Testis (tissue), 3 donors: Measurements from ENCODE around the gene VSIG10. TPM values are rescaled to one million over a fixed set of nuclear protein-coding genes. Genes with fewer than 3 reads are reported as not detected.
A peak's percentile ranks its signal among the peaks of the same experiment; 100 is the strongest.

Source experiments
- DNase-seq: peaks from one replicate; pipeline ENCODE4 v3.0.0-alpha.2; 2019
- H3K27ac ChIP-seq, 2 donors: fragments of 200-600 bp; sonication (generic); one replicate each; pipeline ENCODE4 v1.5.1; 2019
- H3K27me3 ChIP-seq: fragments of 200-600 bp; sonication (generic); one replicate; pipeline ENCODE4 v1.5.1; 2019
- H3K36me3 ChIP-seq: fragments of 200-600 bp; sonication (generic); one replicate; pipeline ENCODE4 v1.5.1; 2017; ENCODE audit warnings: low read depth; ENCODE audit errors: missing control alignments
- H3K4me1 ChIP-seq: fragments of 200-600 bp; sonication (generic); one replicate; pipeline ENCODE4 v1.5.1; 2019
- H3K4me3 ChIP-seq, 2 donors: fragments of 200-600 bp; sonication (generic); one replicate each; pipeline ENCODE4 v1.5.1; 2017 to 2019
- H3K9me3 ChIP-seq: fragments of 200-600 bp; sonication (generic); one replicate; pipeline ENCODE4 v1.5.1; 2017
- CTCF ChIP-seq, 3 experiments: fragments of 450-650 bp in 2 of 3; fragments of 200-600 bp in 1 of 3; sonication (generic) in 1 of 3; IDR thresholded peaks; one replicate each; pipeline ENCODE4 v1.5.1; 2016 to 2019; ENCODE audit warnings: antibody characterized with exemption in 3 of 3, mild to moderate bottlenecking in 2 of 3, moderate library complexity in 1 of 3
- POLR2A ChIP-seq: fragments of 450-650 bp; IDR thresholded peaks from one replicate; pipeline ENCODE4 v1.6.1; 2017; ENCODE audit warnings: antibody characterized with exemption, mild to moderate bottlenecking, moderate library complexity
- WGBS, 2 donors: methylation state at CpG; one replicate each; pipeline ENCODE4 v1.1.5; 2018; 5-methylcytosine and 5-hydroxymethylcytosine counted together
- intact Hi-C: fragments of 100-400 bp; cut with DNase I; formaldehyde crosslinking; loops from one replicate; pipeline ENCODE4 v1.15.1; 2023; ENCODE audit warnings: low total_unique reads
- polyA plus RNA-seq: library from polyadenylated mRNA; stranded (reverse); fragments of 350-450 nt; fragmentation: Illumina TruSeq; extraction: RNeasy Lipid Tissue Mini Kit (QIAGEN cat#74804); gene quantifications from one replicate; pipeline ENCODE4 v1.2.3, GENCODE V29; 2014; ENCODE audit warnings: low read depth, low replicate concordance; ENCODE audit not compliant: insufficient read depth
- total RNA-seq, 2 donors: library from RNA; depleted of rRNA; stranded (reverse); fragments of >200 nt; gene quantifications; one replicate each; pipeline ENCODE4 v1.2.3, GENCODE V29; 2016

The VSIG10 gene
- total and polyA plus RNA-seq, 3 donors from 2014 or later, result 14.8 to 51.0 (median 43.2) TPM

- intact Hi-C loops, result no loop called here
These were observed 44.9 kb downstream of the VSIG10 start for GRCh38 chr12:118058881-118059280.

GRCh38 chr12:118058227-118058626 is 45.6 kb downstream of the VSIG10 start:
- no peak for TF ChIP-seq CTCF (IDR thresholded peaks at IDR 0.05)
- no peak for TF ChIP-seq POLR2A
- no peak for DNase-seq
- 92 to 94% methylated on average over 7 of the region's 7 CpGs for WGBS, 2 donors
- H3K27me3 ChIP-seq, result no peaks in the 10 kb centered on the region
- H3K4me1 ChIP-seq, result peaks cover 7% of the 10 kb centered on the region
- no peak overlapping the region for H3K27ac ChIP-seq
- no peaks in the 10 kb centered on the region for H3K36me3 ChIP-seq
- H3K9me3 ChIP-seq, result no peaks in the 10 kb centered on the region
- H3K4me3 ChIP-seq, result no peak overlapping the region
- intact Hi-C loops, result no loop called here

More at GRCh38 chr12:118058881-118059280, 44.9 kb downstream of the VSIG10 start:
- Histone ChIP-seq H3K9me3 (no peaks in the 10 kb centered on the region), H3K36me3 (no peaks in the 10 kb centered on the region), H3K4me3 (no peak overlapping the region), H3K4me1 (peaks cover 13% of the 10 kb centered on the region), H3K27me3 (no peaks in the 10 kb centered on the region), H3K27ac (no peak overlapping the region)
- 78 to 86% methylated on average over 8 of the region's 8 CpGs for WGBS, 2 donors
- DNase-seq, result no peak
- TF ChIP-seq POLR2A (no peak), CTCF (IDR thresholded peaks at IDR 0.05) (no peak)

GRCh38 chr12:118055865-118056773 is 47.7 kb downstream of the VSIG10 start:
- peaks cover 19% of the 10 kb centered on the region for H3K4me1 ChIP-seq
- no peaks in the 10 kb centered on the region for H3K9me3 ChIP-seq
- DNase-seq, result no peak
- no peak for TF ChIP-seq POLR2A
- TF ChIP-seq CTCF (IDR thresholded peaks at IDR 0.05), result no peak
- no peak overlapping the region for H3K4me3 ChIP-seq
- WGBS, 2 donors, result 85 to 89% methylated on average over 13 of the region's 13 CpGs
- intact Hi-C loops, result no loop called here
- H3K27ac ChIP-seq, result no peak overlapping the region
- H3K36me3 ChIP-seq, result no peaks in the 10 kb centered on the region
- no peaks in the 10 kb centered on the region for H3K27me3 ChIP-seq

GRCh38 chr12:118055144-118055557 is 48.7 kb downstream of the VSIG10 start:
- TF ChIP-seq CTCF (IDR thresholded peaks at IDR 0.05) (peak in 2 of 3 experiments; percentile 36 to 47), POLR2A (no peak)
- Histone ChIP-seq H3K4me3 (no peak overlapping the region), H3K27ac (no peak overlapping the region), H3K9me3 (no peaks in the 10 kb centered on the region), H3K27me3 (no peaks in the 10 kb centered on the region), H3K36me3 (no peaks in the 10 kb centered on the region), H3K4me1 (peaks cover 19% of the 10 kb centered on the region)
- intact Hi-C loops, result no loop called here
- DNase-seq, result peak; percentile 62
- WGBS, 2 donors, result 58 to 60% methylated on average over 2 of the region's 2 CpGs
